ENCODE results near the gene DPP9. TPM values are rescaled to one million over a fixed set of nuclear protein-coding genes. Genes with fewer than 3 reads are reported as not detected.

DPP9 gene
- total and polyA plus RNA-seq, 2 of the 4 experiments (the other 2 are of a cell fraction), result 12.4 to 33.0 TPM

DNA sequence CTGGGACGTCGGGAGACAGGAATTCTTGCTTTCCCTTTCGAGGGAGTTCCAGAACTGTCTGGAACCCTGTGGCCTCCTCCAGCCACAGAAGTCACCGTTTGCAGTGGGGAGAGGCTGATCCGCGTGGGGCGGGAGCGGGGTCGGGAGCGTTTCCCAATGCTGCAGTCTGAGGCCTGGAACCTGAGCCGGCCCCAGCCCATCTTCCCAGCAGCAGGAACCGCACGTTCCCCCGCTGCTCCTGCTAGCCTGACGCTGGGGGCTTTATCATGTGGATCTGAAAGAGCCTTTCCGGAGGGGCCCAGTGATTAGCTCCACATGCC, 13.4 kb downstream of the DPP9 start:
- H3K36me3 ChIP-seq (ENCODE audit: control insufficient read depth, insufficient read depth, low read length), result peaks cover 60% of the 10 kb centered on the region

More for the DNA sequence above, 13.4 kb downstream of the DPP9 start:
- Histone ChIP-seq H3K23ac (ENCODE audit: low read depth, low read length) (no peak overlapping the region), H3K4me3 (ENCODE audit: insufficient read depth, low read depth, low read length) (no peak overlapping the region), H3K9ac (ENCODE audit: low read depth, low read length) (no peak overlapping the region), H3K27ac (ENCODE audit: insufficient read depth, low read length) (no peak overlapping the region), H3K4ac (ENCODE audit: low read depth, low read length) (no peak overlapping the region), H4K8ac (ENCODE audit: low read depth in 2 of 2, low read length in 2 of 2) (no peak overlapping the region), H3K14ac (replicated peaks; ENCODE audit: low read depth, low read length) (no peak overlapping the region), H2BK20ac (ENCODE audit: low read depth, low read length) (no peak overlapping the region), H3K56ac (ENCODE audit: extremely low read depth, insufficient read depth, low read length) (no peak overlapping the region), H2BK120ac (ENCODE audit: low read depth, low read length) (no peak overlapping the region), H3K4me2 (ENCODE audit: low read depth, low read length) (no peak overlapping the region), H3K9me3 (ENCODE audit: control insufficient read depth, insufficient read depth, low read length) (no peaks in the 10 kb centered on the region), H3K18ac (ENCODE audit: low read depth, low read length) (no peak overlapping the region), H2BK5ac (ENCODE audit: low read depth, low read length, poor library complexity, severe bottlenecking) (peak overlapping the region; percentile 37), H3K27me3 (ENCODE audit: control insufficient read depth, insufficient read depth, low read length) (no peaks in the 10 kb centered on the region), H2AK9ac (replicated peaks; ENCODE audit: low read depth, low read length, poor library complexity) (peak overlapping the region; percentile 87), H2AK5ac (ENCODE audit: low read depth, low read length) (0 out of 2 replicates have a peak overlapping the region, but pooled peaks have one; percentile 9), H4K5ac (ENCODE audit: low read depth, low read length) (no peak overlapping the region), H4K20me1 (ENCODE audit: insufficient read depth, low read length) (no peaks in the 10 kb centered on the region), H3K4me1 (ENCODE audit: control insufficient read depth, insufficient read depth, low read length) (peaks cover 18% of the 10 kb centered on the region), H3K79me1 (ENCODE audit: low read depth in 1 of 2, low read length in 2 of 2) (peaks cover 45 to 84% of the 10 kb centered on the region in 2 experiments), H4K91ac (ENCODE audit: insufficient read depth, low read depth, low read length) (no peak overlapping the region), H2BK15ac (ENCODE audit: low read depth, low read length) (no peak overlapping the region), H3K9me1 (ENCODE audit: insufficient read depth, low read length) (peaks cover 15% of the 10 kb centered on the region), H2AFZ (replicated peaks; ENCODE audit: low read length, poor library complexity) (no peak overlapping the region)
- in situ Hi-C loops (cut with MboI; ENCODE audit: low sequenced_read_pairs), result no loop called here
- ChIA-PET POLR2A (ENCODE audit: unreplicated experiment) (no interaction called here), CTCF (no interaction called here)
- no peak for TF ChIP-seq SMC3 (IDR thresholded peaks at IDR 0.05; ENCODE audit: low read depth, low read length)
- no peak for TF ChIP-seq MAZ (IDR thresholded peaks at IDR 0.05; ENCODE audit: borderline replicate concordance, low read depth, low read length)
- no peak for TF ChIP-seq NFE2L2 (IDR thresholded peaks at IDR 0.05; ENCODE audit: low read depth, low read length)
- no peak for TF ChIP-seq CTCF (conservative IDR thresholded peaks at IDR 0.05; ENCODE audit: low read depth, low read length)
- no peak for TF ChIP-seq FOS (IDR thresholded peaks at IDR 0.05; ENCODE audit: low read depth, low read length)
- no peak for TF ChIP-seq MXI1 (IDR thresholded peaks at IDR 0.05; ENCODE audit: borderline replicate concordance, low read depth, low read length)
- ATAC-seq (ENCODE audit: low read depth) (no peak), DNase-seq (no peak)
- WGBS, 2 experiments (ENCODE audit: extremely low coverage in 2 of 2, insufficient read length in 1 of 2), result 88% methylated on average over 7 of the region's 16 CpGs; no CpG with 5 or more reads in 1 of the 2 experiments
- dilution Hi-C loops (cut with HindIII; ENCODE audit: low sequenced_read_pairs, unreplicated experiment), result no loop called here
- intact Hi-C loops (cut with micrococcal nuclease), result no loop called here
- BruUV-seq (replicated peaks), result no TSS peak

All from IMR-90 (cell line).